AML-193 (cell line): ENCODE measurements around the gene TMEM121.

Experiments used
- DNase-seq, 2 experiments: peaks; one replicate each; lab custom pipeline; 2025; lab: John Stamatoyannopoulos, UW

The TMEM121 gene

DNA sequence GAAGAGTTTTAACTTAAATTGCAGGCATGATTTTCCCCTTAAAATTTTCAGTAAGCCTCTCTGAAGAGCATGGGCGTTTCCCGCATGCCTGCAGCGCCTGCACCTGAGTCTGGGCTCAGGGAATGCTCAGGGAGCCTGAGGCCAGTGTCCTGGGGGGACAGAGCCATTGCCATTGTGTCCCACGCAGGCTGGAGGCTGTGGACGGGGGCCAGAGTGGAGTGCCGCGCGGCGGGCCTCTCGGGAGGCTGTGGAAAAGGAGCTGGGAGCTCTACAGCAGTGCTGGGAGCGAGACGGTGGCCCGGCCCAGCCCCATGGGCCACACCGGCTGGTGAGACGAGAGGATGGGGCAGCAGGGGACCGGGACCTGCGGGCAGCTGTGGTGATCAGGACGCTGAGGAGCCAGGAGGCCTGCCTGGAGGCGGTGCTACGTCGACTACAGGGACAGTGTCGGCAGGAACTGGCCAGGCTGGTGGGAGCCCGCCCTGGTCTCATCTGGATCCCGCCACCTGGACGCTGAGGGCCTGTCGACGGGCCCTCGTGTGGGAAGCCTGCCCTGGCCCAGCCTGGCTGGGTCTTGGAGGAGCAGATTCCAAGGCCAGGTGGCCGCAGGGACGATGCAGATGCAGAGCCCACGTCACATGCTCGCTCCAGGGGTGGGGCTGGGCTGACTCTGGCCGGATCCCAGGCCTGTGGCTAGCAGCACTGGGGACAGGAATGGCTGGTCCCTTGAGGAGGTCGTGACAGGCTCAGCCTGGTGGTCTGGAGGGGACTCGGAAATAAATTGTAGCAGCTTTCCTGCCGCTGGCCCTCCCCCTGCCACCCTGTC, 27.7 kb upstream of the TMEM121 start:
- DNase-seq = no peak

GRCh38 chr14:105499256-105500035, 26.9 kb upstream of the TMEM121 start:
- DNase-seq = no peak

DNA sequence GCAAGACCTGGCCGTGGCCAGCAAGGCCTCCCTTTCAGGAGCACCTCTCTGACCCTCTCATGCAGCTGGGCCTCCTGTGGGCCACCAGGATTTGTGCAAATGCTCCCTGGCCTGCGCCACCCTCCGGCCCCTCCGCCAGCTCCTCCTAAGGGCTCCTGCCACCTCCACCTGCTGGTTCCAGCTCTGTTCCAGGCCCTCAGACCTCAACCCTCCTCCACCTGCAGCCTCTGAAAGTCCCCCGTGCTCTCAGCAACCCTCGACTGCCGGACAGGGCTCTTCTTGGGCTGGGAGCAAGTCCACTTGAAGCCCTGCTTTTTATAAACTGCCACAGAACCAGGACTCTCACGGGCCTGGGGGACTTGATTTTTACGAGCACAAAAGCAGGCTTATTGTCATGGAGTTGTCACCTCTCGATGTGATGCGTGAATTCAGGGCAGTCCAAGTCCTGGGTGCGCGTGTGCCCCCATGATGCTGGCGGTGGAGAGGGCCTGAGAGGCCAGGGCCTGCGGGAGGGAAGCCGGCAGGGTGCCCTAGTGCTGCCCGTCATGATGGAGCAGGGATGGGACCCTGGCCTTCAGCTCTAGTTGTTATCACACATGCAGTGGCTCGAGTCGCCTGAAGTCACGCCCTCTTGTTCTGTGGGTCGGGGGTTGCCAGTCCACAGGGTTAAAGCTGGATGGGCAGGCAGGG, 26.2 kb upstream of the TMEM121 start:
- no peak for DNase-seq

DNA sequence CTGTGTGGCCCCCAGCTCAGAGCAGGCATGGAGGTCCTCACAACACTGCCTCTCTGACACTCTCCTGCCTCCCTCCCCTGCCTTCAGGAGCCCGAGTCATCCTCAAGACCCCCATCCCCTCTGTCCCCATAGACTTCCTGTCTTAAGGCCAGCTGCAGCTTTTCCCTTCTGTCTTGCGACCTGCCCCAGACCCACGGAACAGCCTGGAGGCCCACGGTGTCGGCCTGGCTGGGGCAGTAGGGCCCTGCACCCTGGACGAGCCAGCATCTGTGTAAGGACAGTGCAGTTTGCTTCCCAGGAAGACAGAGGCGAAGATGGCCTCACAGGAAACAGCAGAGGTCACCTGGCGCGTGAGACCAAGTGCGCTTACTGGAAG, 25.7 kb upstream of the TMEM121 start:
- DNase-seq = no peak

- no peak for DNase-seq
Measured at GRCh38 chr14:105501504-105502291, 24.7 kb upstream of the TMEM121 start.

DNA sequence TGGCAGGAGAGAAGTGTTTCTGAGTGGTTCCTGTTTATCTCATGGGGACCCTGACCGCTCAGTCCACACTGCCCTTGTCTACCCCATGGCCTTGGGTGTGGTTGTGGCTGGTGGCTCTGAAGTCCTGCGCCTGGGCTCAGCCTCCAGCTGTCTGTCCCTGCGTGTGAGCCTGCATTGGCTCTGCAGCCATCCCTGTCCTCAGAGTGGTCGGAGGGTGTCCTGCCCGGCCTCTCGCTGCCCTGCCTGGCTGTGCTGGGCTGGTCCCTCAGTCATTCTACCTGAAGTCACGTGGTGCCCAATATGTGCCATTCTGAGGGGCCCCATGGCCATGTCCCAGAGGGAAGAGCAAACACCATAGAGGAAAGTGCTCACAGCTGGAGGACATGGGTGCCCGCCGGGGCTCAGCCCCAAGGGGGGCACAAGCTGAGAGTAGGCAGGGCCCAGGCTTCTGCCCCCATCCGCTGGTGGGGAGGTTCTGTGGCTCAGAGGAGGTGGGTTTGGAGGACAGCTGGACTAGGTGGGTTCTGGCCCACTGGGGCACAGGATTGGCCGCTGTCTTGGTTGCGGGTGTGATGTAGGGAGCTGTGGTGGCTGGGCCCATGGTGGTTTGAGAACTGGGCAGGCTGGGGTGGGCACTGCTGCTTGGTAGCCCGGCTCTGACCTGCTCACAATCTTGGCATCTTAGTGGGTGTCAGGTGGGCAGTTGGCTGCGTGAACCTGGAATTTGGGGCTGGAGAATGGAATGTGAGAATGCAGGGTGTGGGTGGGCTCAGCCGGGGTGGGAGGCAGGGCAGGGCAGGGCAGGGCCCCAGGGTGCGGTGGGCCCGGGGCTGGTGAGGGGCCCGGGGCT, 23.7 kb upstream of the TMEM121 start:
- no peak for DNase-seq

DNA sequence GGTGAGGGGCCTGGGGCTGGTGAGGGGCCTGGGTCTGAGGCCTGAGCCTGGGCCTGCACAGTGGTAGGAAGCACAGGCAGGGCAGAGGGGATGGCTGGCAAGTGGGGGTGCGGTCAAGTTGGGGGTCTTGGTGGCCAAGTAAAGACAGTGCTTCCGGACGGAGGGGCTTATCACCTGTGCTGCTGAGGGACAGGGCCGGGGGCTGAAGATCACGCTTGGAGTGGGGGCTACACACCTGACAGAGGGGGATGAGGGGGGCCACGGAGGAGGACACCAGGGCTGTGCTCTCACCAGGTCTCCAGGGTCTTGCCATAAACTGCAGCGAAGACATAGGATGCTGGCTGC, 23.1 kb upstream of the TMEM121 start:
- no peak for DNase-seq

- DNase-seq = no peak
Measured at GRCh38 chr14:105503935-105504692, 22.3 kb upstream of the TMEM121 start.

DNA sequence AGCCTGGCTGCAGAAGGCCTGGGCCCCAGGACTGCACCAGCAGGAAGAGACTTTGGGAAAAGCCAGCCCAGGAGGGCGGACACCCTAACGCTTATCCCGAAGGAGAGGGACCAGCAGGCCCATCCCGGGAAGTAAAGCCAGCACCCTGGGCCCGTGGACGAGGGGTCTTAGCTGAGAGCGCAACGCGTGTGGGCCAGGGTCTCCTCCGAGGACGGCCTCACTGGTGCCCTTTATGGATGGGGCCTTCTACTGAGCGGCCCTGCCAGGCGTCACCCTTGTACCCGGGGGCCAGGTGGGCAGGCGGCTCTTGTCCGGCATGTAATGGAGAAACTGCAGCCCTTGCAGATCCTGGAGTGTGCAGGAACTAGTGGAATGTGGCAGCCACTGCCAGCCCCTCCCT, 21.3 kb upstream of the TMEM121 start:
- no peak for DNase-seq

DNA sequence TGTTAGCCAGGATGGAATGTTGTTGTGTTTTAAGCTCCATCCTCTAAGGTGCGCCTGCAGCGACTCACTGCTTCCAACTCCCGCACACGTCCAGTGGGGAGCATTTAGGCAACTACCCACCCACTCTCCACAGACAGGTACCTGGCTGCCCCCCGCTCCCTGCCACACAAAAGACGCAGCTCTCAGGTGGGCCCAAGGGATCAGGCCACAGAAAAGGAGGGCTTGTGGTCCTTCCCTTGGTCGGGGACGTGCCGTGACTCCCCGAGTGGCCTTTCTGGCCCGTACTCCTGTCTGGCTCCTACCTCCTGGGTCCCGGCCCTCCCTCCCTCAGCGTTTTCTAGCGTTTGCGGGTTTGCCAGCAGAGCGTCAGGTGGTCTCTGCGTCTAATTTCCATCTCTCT, 19.1 kb upstream of the TMEM121 start:
- DNase-seq = no peak

DNA sequence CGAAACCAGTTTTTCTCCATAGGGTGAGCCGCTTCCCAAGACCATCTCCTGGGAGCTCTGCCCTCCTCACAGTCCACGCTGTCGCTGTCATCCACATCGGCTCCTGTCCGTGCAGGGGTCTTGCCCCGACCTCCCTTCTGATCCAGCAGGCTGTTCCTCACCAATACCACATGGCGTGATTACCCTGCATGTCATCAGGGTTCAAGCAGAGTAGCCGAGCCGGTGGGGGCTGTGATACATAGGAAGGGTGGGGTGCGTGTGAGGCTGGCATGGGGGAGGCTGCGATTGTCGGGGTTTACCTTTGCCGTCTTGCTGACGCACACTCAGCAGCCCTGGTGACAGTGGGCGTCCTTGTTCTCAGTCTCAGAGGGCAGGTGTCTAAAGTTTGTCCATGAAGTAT, 18.3 kb upstream of the TMEM121 start:
- no peak for DNase-seq

DNA sequence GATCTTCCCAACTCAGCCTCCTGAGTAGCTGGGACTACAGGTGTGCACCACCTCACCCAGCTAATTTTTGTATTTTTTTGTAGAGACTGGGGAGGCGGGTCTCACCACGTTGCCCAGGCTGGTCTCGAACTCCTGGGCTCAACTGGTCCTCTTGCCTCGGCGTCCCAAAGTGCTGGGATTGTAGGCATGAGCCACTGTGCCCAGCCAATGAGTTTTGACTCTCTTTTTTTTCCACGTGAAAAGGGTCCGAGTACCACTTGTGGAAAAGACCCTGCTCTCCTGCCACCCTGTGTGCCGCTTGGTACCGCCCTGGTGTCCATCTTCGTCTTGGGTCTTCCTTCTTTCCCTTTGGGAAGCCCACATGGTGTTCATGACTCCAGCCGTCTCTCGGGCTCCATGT, 17.8 kb upstream of the TMEM121 start:
- no peak for DNase-seq

DNA sequence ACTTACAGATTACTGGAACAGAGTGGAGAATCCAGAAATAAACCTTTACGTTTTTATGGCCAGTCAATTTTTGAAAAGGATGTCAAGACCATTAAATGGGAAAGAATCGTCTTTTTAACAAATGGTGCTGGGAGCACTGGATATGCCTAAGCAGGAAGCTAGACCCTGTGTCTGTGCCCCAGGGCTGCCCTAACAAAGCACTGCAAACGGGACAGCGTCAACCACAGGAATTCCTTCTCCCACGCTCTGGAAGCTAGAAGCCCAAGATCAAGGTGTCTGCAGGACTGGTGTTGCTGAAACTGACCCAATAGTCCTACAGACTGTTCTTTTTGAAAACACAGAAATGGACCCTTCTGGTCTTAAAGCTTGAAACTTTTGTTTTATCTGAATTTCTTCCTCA, 9.3 kb upstream of the TMEM121 start:
- DNase-seq = no peak

- no peak for DNase-seq
Measured at GRCh38 chr14:105519946-105520698, 6.3 kb upstream of the TMEM121 start.

DNA sequence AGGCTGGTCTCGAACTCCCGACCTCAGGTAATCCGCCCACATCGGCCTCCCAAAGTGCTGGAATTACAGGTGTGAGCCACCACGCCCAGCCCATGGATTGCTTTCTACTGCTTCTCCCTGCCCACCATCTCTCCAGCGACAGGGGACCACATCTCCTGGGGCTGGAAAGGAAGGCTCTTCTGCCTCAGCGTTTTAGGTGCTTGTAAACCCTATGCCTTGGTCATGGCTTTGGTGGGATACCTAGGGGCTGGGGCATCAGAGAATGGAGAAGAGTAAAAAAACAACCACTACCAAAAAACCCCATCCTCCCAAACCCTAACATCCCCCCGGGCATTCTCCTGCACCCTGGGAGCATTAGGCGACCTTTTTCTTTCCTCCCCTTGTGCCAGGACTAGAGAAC, 1.1 kb upstream of the TMEM121 start:
- no peak for DNase-seq

DNA sequence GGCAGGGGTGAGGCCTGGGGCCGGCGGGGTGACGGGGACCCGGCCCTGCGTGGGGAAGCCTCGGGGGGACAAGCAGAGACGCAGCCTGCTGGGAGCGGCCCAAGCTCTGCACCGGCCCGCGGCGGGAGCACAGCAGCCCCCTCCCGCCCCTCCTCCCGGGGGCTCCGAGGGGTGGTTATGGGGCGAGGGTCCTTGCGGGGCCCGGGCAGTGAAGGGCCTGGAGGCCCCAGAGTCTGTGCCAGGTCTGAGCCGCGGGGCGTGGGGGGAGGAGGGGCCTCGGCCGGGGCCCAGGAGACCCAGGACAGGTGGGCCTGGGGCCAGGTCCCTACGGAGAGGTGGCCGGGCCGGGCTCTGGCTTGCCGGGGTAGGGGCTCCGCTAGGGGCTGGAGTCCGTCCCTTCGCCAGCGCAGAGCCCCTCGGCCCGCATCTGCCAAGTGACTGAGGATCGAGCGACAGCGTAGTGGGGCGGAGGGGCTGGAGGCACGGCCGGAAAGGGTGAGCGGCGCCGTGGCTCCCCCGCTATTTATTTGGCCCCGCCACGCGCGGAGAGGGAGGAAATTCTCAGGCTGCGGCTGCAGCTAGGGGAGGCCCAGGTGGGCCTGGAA, 495 bp downstream of the TMEM121 start:
- no peak for DNase-seq

DNA sequence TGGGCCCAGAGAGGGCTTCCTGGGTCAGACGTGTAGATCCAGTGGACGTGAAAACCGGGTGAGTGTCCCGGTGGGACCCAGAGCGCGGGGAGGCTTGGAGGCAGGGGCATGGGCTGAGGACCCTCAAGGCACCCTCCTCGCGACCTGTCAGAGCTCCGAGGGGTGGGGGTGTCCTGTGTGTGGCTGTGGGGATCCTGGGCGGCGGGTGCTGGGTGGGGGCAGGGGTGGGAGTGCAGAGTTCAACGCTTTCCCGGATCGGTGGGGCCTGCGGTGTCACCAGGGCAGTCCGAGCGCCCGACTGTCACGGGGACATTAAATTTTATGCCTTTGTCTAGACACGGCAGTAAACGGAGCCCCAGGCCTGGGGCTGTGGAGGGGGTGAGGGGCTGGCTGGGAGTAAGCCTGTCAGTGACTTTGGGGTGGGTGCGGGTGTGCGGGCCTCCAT, 1.0 kb downstream of the TMEM121 start:
- no peak for DNase-seq

DNA sequence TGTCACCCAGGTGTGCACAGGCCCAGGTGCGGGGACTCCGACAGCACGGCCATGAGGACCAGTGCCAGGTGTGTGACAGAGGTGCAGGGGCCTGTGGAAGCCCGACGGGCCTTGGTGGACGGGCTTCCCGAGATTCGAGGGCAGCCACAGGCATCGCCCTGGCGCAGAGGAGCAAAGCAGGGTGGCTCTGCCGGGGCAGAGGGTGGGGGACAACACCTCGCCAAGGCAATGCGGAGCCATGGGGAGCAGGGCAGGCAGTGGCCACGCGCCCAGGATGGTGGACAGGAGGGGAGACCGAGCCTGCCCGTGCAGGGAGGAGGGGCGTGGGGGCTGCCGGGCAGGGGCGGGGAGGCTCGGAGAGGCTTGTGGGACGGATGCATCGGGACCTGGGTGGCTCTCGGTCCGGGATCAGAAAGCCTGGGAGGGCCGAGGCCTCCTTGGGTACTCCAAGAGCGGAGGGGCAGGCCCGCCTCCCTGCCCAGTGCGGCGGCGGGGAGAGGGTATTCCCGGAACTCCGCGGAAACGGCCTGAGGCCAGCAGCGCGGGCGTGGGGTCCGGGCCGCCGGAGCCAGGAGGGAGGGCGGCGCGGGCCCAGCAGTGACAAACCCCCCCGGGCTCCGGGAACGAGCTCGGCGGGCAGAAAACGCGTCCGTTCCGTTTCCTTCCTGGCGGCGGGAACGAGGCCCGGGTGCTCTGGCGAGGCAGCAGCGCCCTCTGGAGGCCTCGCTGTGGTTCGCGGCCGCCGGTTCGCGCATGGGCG, 1.6 kb downstream of the TMEM121 start:
- peak; percentile 60 to 66 for DNase-seq
